ENCODE results near the gene TARM1.

The TARM1 gene

DNA sequence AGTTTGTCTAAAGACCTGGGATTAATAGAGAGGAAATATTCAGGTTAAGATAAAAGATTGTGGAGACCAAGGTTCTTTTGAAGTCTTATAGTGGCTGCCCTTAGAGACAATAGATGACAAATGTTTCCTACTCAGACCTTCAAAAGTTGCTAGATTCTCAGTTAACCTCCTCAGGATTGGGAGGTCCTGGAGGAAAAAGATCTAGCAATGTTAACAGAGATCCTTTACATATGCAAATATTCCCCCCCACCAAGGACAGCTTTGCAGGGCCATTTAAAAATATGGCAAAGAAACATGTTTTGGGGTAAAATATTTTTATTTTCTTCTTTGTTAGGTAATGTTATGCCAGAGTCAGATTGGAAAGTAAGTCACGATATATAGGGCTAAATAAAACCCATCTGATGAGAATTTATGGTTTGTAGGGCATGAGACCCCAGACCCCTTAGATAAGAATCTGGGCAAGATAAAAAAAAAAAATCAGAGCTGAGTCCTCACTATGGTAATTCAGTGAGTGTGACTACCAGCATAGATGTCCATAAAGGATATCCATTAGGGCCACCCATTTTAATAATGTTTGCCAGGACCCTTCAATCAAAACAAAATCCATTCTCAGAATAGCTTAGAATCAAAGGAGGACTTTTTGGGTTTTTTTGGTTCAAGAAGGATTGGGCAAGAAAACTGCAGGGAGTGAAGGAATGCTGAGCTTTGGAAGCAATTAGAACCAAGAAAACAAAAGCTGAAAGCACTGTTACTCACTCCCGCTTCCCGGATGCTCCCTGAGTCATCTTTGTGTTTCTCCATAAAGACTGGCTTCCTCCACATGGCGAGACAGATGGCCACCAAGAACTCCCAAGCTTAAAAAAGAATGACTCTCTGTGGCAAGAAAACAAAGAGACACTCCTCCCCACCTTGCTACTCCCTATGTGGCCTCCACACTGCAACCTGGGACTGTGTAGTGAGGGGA, 45.7 kb downstream of the TARM1 start:
- DNase-seq (ENCODE audit: low read depth in 2 of 2, low spot score in 1 of 2) = no peak

DNA sequence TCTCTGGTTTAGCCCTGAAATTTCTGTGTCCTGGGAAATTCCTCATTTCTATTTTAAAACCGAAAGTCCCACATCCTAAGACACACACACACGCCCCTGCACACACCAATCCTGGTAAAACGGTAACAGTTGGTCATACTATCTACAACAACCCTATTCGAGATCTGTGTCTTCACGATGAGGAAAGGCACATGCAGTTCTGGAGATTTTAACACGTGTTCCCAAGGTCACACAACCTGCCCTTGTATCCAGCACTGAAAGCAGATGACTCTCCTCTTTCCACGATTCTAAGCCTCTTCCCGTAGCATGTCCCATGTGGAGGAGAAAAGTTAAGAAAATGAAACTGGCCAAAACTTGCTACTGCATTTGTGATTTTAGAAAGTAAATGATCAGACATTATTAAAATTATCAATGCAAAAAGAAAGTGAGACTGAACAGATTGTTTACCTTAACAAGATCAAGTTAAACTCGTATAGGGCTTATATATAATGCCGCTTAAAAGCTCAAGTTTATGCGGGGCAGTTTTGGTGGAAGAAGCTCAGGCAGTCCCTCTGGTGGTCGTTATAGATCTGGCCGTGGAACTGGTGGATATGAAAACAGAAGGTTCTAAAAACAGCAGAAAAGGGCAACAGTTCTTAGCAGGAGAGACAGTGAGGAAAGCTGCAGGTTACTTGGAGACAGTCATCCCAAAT, 50.1 kb downstream of the TARM1 start:
- no peak for DNase-seq (ENCODE audit: low read depth in 2 of 2, low spot score in 1 of 2)

DNA sequence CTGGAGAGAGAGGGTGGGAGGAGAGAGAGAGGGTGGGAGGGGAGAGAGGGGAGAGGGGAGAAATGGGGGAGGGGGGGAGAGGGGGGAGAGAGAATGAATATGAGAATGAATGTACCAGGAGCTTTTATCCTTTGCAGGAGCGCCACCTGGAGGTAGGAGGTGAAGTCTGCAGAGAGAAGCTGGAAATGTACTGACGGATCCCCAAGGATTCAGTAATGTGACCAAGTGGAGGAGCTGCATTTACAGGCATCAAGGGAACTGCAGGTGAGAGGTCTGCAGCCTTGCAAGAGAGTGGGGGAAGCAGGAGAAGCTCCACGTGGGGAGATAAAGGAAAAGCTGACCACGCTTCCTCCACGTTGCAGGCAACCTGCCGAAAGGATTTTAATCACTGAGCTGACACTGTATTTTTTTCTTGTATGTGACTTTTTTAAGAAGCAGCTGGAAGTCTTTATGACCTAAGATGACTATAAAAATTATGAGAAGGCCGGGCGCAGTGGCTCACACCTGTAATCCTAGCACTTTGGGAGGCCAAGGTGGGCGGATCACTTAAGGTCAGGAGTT, 51.2 kb downstream of the TARM1 start:
- DNase-seq (ENCODE audit: low read depth in 2 of 2, low spot score in 1 of 2) = peak in 1 of 2 donors; percentile 11

DNA sequence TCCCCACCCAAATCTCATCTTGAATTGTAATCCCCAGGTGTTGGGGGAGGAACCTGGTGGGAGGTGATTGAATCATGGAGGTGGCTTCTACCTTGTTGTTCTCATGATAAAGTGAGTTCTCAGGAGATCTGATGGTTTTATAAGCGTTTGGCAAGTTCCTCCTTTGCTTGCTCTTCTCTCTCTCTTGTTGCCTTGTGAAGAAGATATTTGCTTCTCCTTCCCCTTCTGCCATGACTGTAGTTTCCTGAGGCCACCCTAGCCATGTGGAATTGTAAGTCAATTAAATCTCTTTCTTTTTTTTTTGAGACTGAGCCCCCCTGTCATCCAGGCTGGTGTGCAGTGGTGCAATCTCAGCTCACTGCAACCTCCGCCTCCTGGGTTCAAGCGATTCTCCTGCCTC, 51.9 kb downstream of the TARM1 start:
- no peak for DNase-seq (ENCODE audit: low read depth in 2 of 2, low spot score in 1 of 2)

DNA sequence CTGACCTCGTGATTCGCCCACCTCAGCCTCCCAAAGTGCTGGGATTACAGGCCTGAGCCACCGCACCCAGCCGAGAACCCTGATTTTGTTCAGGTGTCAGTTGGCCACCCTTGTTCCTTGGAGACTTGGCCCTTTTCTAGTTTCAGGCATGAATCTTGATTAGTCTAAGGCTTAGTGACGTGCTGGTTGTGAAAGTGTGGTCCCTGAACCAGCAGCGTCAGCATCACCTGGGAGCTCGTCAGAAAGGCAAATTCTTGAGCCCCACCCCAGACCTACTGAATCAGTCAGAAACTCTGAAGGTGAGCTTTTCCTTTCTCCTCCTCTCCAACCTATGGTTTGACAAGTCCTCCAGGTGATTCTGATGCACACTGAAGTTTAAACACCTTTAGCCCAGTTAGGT, 54.5 kb downstream of the TARM1 start:
- no peak for DNase-seq (ENCODE audit: low read depth in 2 of 2, low spot score in 1 of 2)

DNA sequence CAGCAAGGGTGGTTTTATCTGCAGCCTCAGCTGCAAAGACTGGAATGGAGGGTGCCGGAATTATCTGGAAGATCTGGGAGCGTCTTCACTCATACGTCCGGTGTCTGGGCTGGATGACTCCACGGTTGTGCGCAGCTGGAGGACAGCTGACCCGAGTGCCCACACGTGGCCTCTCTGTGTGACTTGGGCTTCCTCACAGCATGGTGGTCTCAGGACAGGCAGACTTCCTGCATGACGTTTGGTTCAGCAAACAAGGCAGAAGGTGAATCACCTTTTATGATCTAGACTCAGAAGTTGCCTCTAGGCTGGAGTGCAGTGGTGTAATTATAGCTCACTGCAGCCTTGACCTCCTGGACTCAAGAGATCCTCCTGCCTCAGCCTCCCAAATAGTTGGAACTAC, 56.5 kb downstream of the TARM1 start:
- DNase-seq (ENCODE audit: low read depth in 2 of 2, low spot score in 1 of 2) = no peak

DNA sequence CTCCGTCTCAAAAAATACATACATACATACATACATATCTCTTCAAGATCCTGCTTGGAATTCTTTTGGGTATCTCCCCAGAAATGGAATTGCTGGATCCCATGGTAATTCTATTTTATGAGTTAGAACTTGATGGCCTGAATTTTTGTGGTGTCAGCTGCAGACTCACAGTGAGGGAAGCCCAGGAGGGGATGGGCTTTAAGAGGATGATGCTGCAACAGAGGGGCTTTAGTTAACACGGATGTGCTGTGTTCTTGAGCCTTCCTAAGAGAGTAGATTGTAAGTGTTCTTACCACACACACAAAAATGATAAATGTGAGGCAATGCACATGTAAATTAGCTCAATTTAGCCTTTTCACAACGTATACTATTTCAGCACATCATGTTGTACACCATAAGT, 58.0 kb downstream of the TARM1 start:
- DNase-seq (ENCODE audit: low read depth in 2 of 2, low spot score in 1 of 2) = no peak

DNA sequence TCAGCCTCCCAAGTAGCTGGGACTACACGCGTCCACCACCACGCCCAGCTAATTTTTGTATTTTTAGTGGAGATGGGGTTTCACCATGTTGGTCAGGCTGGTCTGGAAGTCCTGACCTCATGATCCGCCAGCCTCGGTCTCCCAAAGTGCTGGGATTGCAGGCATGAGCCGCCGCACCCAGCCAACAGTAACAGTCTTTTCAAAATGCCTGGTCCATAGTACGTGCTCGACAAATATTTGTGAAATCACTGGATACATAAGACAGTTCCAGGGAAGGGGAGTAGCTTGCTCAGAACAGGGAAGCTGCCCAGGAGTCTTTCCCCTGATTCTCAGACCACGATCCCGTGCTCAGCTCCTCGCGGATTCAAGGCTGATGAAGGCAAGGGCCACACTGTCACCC, 59.2 kb downstream of the TARM1 start:
- no peak for DNase-seq (ENCODE audit: low read depth in 2 of 2, low spot score in 1 of 2)

DNA sequence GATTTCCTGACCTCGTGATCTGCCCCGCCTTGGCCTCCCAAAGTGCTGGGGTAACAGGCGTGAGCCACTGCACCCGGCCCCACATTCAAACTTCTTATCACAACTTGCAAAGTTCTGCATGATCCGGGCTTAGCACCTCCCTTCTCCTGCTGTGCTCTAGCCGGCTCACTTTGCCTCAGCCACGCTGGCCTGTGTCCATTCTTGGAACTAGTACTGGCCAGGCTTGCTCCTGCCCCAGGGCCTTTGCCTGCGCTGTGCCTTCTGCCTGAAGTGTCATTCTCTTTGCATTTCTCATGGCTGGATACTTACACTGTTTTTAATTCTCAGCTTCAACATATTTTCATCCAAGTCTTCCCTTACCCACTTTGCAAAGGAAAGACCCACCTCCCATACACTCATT, 59.8 kb downstream of the TARM1 start:
- no peak for DNase-seq (ENCODE audit: low read depth in 2 of 2, low spot score in 1 of 2)

Measured in stimulated activated CD8-positive, alpha-beta memory T cell treated with anti-CD3 and anti-CD28 coated beads, Interleukin-4, amount 100 ng/mL, for 4 hours (primary cell).